Ishikawa (cell line): ENCODE data around the gene FOXA1.

Experiments
- CEBPB ChIP-seq: IDR thresholded peaks from 2 replicates; pipeline ENCODE4 v1.6.1; 2012
- EGR1 ChIP-seq: IDR thresholded peaks from 2 replicates; pipeline ENCODE4 v1.6.1; 2012
- EP300 ChIP-seq: IDR thresholded peaks from 2 replicates; pipeline ENCODE4 v1.6.1; 2012; ENCODE audit warnings: borderline replicate concordance
- FOXM1 ChIP-seq: IDR thresholded peaks from 2 replicates; pipeline ENCODE4 v1.6.1; 2012; ENCODE audit warnings: low read depth, borderline replicate concordance
- TAF1 ChIP-seq: IDR thresholded peaks from 2 replicates; pipeline ENCODE4 v1.6.1; 2012; ENCODE audit warnings: low read depth, mild to moderate bottlenecking
- TEAD4 ChIP-seq: IDR thresholded peaks from 2 replicates; pipeline ENCODE4 v1.6.1; 2012
- YY1 ChIP-seq: IDR thresholded peaks from 2 replicates; pipeline ENCODE4 v1.6.1; 2012; ENCODE audit warnings: low read depth
- ZBTB7A ChIP-seq: IDR thresholded peaks from 2 replicates; pipeline ENCODE4 v1.6.1; 2012; ENCODE audit warnings: low read depth
- TF ChIP-seq, protein P1 (sequence below): IDR thresholded peaks from 2 replicates; pipeline ENCODE4 v1.6.1; 2012
- TF ChIP-seq, protein P2 (sequence below): IDR thresholded peaks from 2 replicates; pipeline ENCODE4 v1.6.1; 2012; ENCODE audit warnings: low read depth, mild to moderate bottlenecking

DNA sequence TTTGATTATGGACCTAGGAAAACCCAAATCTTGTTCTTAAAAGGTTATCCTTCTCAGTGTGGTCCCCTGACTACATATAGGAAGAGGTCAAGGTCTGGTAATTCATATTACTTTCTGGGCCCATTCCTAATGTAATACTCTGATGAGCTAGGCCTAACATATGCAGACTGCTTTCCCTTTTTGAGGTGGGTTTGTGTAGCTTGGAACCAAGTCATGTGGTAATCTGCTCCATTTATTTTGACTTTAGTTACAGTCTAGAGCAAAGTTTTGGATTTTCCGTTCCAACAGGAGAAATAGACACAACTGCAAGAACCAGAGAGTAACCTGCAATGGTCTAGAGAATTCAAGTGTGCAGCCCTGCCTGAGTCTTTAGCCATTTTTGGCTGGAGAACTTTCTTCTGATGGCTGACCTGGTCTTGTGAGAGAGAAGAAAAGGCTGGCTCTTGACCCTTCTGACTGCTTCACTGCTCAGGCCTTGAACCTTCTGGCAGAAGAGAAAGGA lies 22.9 kb upstream of the FOXA1 start:
- TF ChIP-seq FOXM1 (no peak), EP300 (no peak), YY1 (no peak), CEBPB (no peak), TEAD4 (no peak), ZBTB7A (no peak), TAF1 (no peak), EGR1 (no peak)
- TF ChIP-seq, protein P1, sequence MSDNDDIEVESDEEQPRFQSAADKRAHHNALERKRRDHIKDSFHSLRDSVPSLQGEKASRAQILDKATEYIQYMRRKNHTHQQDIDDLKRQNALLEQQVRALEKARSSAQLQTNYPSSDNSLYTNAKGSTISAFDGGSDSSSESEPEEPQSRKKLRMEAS: no peak
- TF ChIP-seq, protein P2, sequence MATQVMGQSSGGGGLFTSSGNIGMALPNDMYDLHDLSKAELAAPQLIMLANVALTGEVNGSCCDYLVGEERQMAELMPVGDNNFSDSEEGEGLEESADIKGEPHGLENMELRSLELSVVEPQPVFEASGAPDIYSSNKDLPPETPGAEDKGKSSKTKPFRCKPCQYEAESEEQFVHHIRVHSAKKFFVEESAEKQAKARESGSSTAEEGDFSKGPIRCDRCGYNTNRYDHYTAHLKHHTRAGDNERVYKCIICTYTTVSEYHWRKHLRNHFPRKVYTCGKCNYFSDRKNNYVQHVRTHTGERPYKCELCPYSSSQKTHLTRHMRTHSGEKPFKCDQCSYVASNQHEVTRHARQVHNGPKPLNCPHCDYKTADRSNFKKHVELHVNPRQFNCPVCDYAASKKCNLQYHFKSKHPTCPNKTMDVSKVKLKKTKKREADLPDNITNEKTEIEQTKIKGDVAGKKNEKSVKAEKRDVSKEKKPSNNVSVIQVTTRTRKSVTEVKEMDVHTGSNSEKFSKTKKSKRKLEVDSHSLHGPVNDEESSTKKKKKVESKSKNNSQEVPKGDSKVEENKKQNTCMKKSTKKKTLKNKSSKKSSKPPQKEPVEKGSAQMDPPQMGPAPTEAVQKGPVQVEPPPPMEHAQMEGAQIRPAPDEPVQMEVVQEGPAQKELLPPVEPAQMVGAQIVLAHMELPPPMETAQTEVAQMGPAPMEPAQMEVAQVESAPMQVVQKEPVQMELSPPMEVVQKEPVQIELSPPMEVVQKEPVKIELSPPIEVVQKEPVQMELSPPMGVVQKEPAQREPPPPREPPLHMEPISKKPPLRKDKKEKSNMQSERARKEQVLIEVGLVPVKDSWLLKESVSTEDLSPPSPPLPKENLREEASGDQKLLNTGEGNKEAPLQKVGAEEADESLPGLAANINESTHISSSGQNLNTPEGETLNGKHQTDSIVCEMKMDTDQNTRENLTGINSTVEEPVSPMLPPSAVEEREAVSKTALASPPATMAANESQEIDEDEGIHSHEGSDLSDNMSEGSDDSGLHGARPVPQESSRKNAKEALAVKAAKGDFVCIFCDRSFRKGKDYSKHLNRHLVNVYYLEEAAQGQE: no peak
